Activated T-cell treated with anti-CD3 and anti-CD28 coated beads, Interleukin-2, amount 50 U/mL, for 72 hours (primary cell): ENCODE measurements around the gene MAPKAP1. TPM values are rescaled to one million over a fixed set of nuclear protein-coding genes. Genes with fewer than 3 reads are reported as not detected.
"Not testable (repeated sequence)": the region's sequence is repeated elsewhere in the genome, so short reads cannot be mapped to it uniquely, and the experiment has no call there.

Experiments used
- ATAC-seq, 2 donors: fragments of 150-1000 bp; cut with Tn5 transposase; replicated peaks in 1 of 2; 2 replicates each; pipeline ENCODE4 v1.10.0; 2021; ENCODE audit warnings: moderate library complexity in 2 of 2, mild to moderate bottlenecking in 1 of 2
- DNase-seq, 2 donors: peaks; one replicate each; pipeline ENCODE4 v3.0.0; 2021 to 2022; ENCODE audit warnings: mixed read lengths in 1 of 2
- H3K27ac Mint-ChIP-seq: one replicate; pipeline ENCODE4 v1.8.0; 2022; ENCODE audit warnings: mild to moderate bottlenecking, moderate library complexity, mixed read lengths
- H3K27me3 Mint-ChIP-seq: one replicate; pipeline ENCODE4 v1.8.0; 2022; ENCODE audit warnings: low read depth, mixed read lengths
- H3K36me3 Mint-ChIP-seq, 2 donors: one replicate each; pipeline ENCODE4 v1.8.0; 2022; ENCODE audit warnings: mixed read lengths in 2 of 2, mild to moderate bottlenecking in 1 of 2; ENCODE audit not compliant: insufficient read depth in 2 of 2
- H3K4me1 Mint-ChIP-seq: one replicate; pipeline ENCODE4 v1.8.0; 2022; ENCODE audit warnings: low read depth, mixed read lengths
- H3K4me3 Mint-ChIP-seq, 2 donors: one replicate each; pipeline ENCODE4 v1.8.0; 2022; ENCODE audit warnings: mild to moderate bottlenecking in 2 of 2, mixed read lengths in 2 of 2, moderate library complexity in 2 of 2
- H3K9me3 Mint-ChIP-seq, 2 donors: one replicate each; pipeline ENCODE4 v1.8.0; 2022; ENCODE audit warnings: mixed read lengths in 2 of 2
- total RNA-seq, 2 donors: library from RNA; stranded (reverse); gene quantifications; one replicate each; pipeline ENCODE4 v1.2.3, GENCODE V29; 2022

MAPKAP1 gene
- total RNA-seq, 2 donors from 2014 or later = 42.1 to 42.8 TPM

- H3K4me3 Mint-ChIP-seq = peak overlapping the region in 1 of 2 donors; percentile 62
- ATAC-seq (no peak), DNase-seq (peak in 1 of 2 donors; percentile 9)
- peaks cover 36% of the 10 kb centered on the region for H3K27me3 Mint-ChIP-seq
- H3K4me1 Mint-ChIP-seq = peaks cover 21% of the 10 kb centered on the region
- peaks cover 0 to 6% of the 10 kb centered on the region in 2 donors for H3K36me3 Mint-ChIP-seq
- peaks cover 0 to 3% of the 10 kb centered on the region in 2 donors for H3K9me3 Mint-ChIP-seq
- no peak overlapping the region for H3K27ac Mint-ChIP-seq
Measured at GRCh38 chr9:125410522-125410894, 296.5 kb downstream of the MAPKAP1 start.

- peaks cover 0 to 3% of the 10 kb centered on the region in 2 donors for H3K9me3 Mint-ChIP-seq
Measured at GRCh38 chr9:125409637-125410521, 297.1 kb downstream of the MAPKAP1 start.

GRCh38 chr9:125409217-125409636 lies 297.8 kb downstream of the MAPKAP1 start:
- Mint-ChIP-seq H3K4me1 (peaks cover 21% of the 10 kb centered on the region), H3K27me3 (peaks cover 36% of the 10 kb centered on the region), H3K9me3 (peaks cover 0 to 3% of the 10 kb centered on the region in 2 donors), H3K4me3 (peak overlapping the region; percentile 83 to 90), H3K36me3 (peaks cover 0 to 6% of the 10 kb centered on the region in 2 donors), H3K27ac (no peak overlapping the region)
- peak in 1 of 2 donors; percentile 34 for DNase-seq
- ATAC-seq = peak in 1 of 2 donors; percentile 12

More at GRCh38 chr9:125409637-125410521, 297.1 kb downstream of the MAPKAP1 start:
- no peak overlapping the region for H3K27ac Mint-ChIP-seq
- ATAC-seq = peak; percentile 47 to 79
- peak overlapping the region; percentile 30 to 62 for H3K4me3 Mint-ChIP-seq
- H3K36me3 Mint-ChIP-seq = peaks cover 0 to 6% of the 10 kb centered on the region in 2 donors
- peak; percentile 25 to 73 for DNase-seq
- H3K4me1 Mint-ChIP-seq = peaks cover 21% of the 10 kb centered on the region
- H3K27me3 Mint-ChIP-seq = peaks cover 36% of the 10 kb centered on the region

- DNase-seq (peak; percentile 81 to 82), ATAC-seq (peak; percentile 78 to 84)
- Mint-ChIP-seq H3K36me3 (peaks cover 0 to 6% of the 10 kb centered on the region in 2 donors), H3K27me3 (peaks cover 36% of the 10 kb centered on the region), H3K9me3 (peaks cover 0 to 3% of the 10 kb centered on the region in 2 donors), H3K4me3 (peak overlapping the region; percentile 83 to 90), H3K27ac (no peak overlapping the region), H3K4me1 (peaks cover 21% of the 10 kb centered on the region)
Measured at GRCh38 chr9:125407974-125408900, 298.8 kb downstream of the MAPKAP1 start.

GRCh38 chr9:125407432-125407973 lies 299.5 kb downstream of the MAPKAP1 start:
- peaks cover 21% of the 10 kb centered on the region for H3K4me1 Mint-ChIP-seq
- DNase-seq = no peak
- ATAC-seq = peak; percentile 9 to 23
- H3K9me3 Mint-ChIP-seq = peaks cover 0 to 3% of the 10 kb centered on the region in 2 donors
- H3K27me3 Mint-ChIP-seq = peaks cover 36% of the 10 kb centered on the region
- no peak overlapping the region for H3K27ac Mint-ChIP-seq
- H3K4me3 Mint-ChIP-seq = peak overlapping the region; percentile 83 to 90
- H3K36me3 Mint-ChIP-seq = peaks cover 0 to 6% of the 10 kb centered on the region in 2 donors

- peaks cover 0 to 3% of the 10 kb centered on the region in 2 donors for H3K9me3 Mint-ChIP-seq
- peaks cover 36% of the 10 kb centered on the region for H3K27me3 Mint-ChIP-seq
- H3K4me1 Mint-ChIP-seq = peaks cover 21% of the 10 kb centered on the region
- H3K36me3 Mint-ChIP-seq = peaks cover 0 to 6% of the 10 kb centered on the region in 2 donors
- no peak overlapping the region for H3K27ac Mint-ChIP-seq
- DNase-seq (no peak), ATAC-seq (no peak)
- no peak overlapping the region for H3K4me3 Mint-ChIP-seq
Measured at GRCh38 chr9:125406810-125407087, 300.3 kb downstream of the MAPKAP1 start.

- ATAC-seq (no peak), DNase-seq (no peak)
- Mint-ChIP-seq H3K4me1 (peaks cover 21% of the 10 kb centered on the region), H3K9me3 (peaks cover 0 to 3% of the 10 kb centered on the region in 2 donors), H3K27ac (no peak overlapping the region), H3K4me3 (no peak overlapping the region), H3K36me3 (peaks cover 0 to 6% of the 10 kb centered on the region in 2 donors), H3K27me3 (peaks cover 32% of the 10 kb centered on the region)
Measured at GRCh38 chr9:125405938-125406809, 300.8 kb downstream of the MAPKAP1 start.

GRCh38 chr9:125404733-125405132 lies 302.3 kb downstream of the MAPKAP1 start:
- DNase-seq (no peak), ATAC-seq (no peak)
- Mint-ChIP-seq H3K4me1 (peaks cover 16% of the 10 kb centered on the region), H3K9me3 (no peaks in the 10 kb centered on the region), H3K27me3 (peaks cover 25% of the 10 kb centered on the region), H3K27ac (no peak overlapping the region), H3K36me3 (peaks cover 0 to 3% of the 10 kb centered on the region in 2 donors), H3K4me3 (no peak overlapping the region)

- Mint-ChIP-seq H3K27ac (no peak overlapping the region), H3K4me3 (no peak overlapping the region), H3K27me3 (no peaks in the 10 kb centered on the region), H3K36me3 (no peaks in the 10 kb centered on the region), H3K4me1 (no peaks in the 10 kb centered on the region), H3K9me3 (no peaks in the 10 kb centered on the region)
- no peak for DNase-seq
- no peak for ATAC-seq
Measured at GRCh38 chr9:125400725-125401716, 306.0 kb downstream of the MAPKAP1 start.

GRCh38 chr9:125400232-125400631 lies 306.8 kb downstream of the MAPKAP1 start:
- ATAC-seq, H3K27me3 Mint-ChIP-seq, H3K4me1 Mint-ChIP-seq, H3K4me3 Mint-ChIP-seq, DNase-seq, H3K36me3 Mint-ChIP-seq, H3K27ac Mint-ChIP-seq, H3K9me3 Mint-ChIP-seq: not testable (repeated sequence)

GRCh38 chr9:125399666-125400065 lies 307.3 kb downstream of the MAPKAP1 start:
- Mint-ChIP-seq H3K4me3 (no peak overlapping the region), H3K27me3 (no peaks in the 10 kb centered on the region), H3K9me3 (no peaks in the 10 kb centered on the region), H3K4me1 (no peaks in the 10 kb centered on the region), H3K27ac (no peak overlapping the region), H3K36me3 (no peaks in the 10 kb centered on the region)
- ATAC-seq (no peak), DNase-seq (no peak)
